Activated T-cell treated with anti-CD3 and anti-CD28 coated beads, Interleukin-2, amount 50 U/mL, for 4 hours (primary cell): Measurements from ENCODE around the gene INKA2. TPM values are rescaled to one million over a fixed set of nuclear protein-coding genes. Genes with fewer than 3 reads are reported as not detected.

Source experiments
- ATAC-seq, 2 donors: fragments of 200-7000 bp; cut with Tn5 transposase; one replicate each; pipeline ENCODE4 v1.10.0; 2021
- DNase-seq: peaks from one replicate; pipeline ENCODE4 v3.0.0-alpha.2; 2020
- H3K27me3 Mint-ChIP-seq: one replicate; pipeline ENCODE4 v1.8.0; 2021; ENCODE audit warnings: low read depth, mixed read lengths
- H3K36me3 Mint-ChIP-seq: one replicate; pipeline ENCODE4 v1.8.0; 2022; ENCODE audit warnings: mixed read lengths; ENCODE audit not compliant: insufficient read depth
- H3K4me1 Mint-ChIP-seq: one replicate; pipeline ENCODE4 v1.8.0; 2021; ENCODE audit warnings: low read depth, mixed read lengths
- H3K4me3 Mint-ChIP-seq: one replicate; pipeline ENCODE4 v1.8.0; 2021; ENCODE audit warnings: mild to moderate bottlenecking, moderate library complexity, mixed read lengths
- H3K9me3 Mint-ChIP-seq: one replicate; pipeline ENCODE4 v1.8.0; 2021; ENCODE audit warnings: mixed read lengths
- total RNA-seq, 3 donors: library from RNA; stranded (reverse); gene quantifications; one replicate each; pipeline ENCODE4 v1.2.1, GENCODE V29; 2021

The INKA2 gene
- total RNA-seq, result under 1 TPM; 0.25 to 0.82 (median 0.76) TPM

DNA sequence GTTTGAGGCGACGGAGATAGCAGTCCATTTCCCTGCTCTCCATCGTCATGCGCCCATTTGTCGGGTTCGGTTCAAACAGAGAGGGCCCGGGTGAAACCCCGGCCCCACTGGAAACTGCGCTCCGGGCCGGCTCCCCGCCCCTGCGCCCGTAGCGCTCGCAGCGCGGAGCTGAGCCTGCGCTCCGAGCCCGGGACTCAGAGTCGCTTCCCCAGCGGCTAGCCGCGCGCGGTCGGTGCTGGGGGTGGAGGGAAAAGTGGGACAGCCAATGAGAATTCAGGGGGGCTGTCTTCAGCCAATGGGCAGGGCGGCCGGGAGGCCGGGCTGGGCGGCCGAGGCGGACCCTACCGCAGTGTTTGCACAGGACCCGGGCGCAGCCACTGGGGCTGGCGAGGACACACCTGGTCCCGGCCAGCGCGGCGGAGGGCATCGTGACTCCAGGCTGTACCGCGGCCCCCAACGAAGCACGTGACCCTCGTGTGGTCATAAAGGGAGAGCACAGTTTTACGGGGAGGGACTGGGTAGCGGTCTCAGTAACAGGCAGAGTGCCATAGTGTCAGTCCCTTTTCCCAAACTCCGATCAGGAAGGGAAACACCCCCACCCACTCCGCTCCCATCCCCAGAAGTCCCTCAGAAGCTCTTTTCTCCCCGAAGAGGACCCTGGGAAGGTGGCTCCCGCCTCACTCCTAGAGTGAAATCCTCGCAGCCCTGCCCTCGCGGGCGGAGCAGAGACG is at the start of gene INKA2:
TSS of gene INKA2 (minus strand) at position 202 of the 731 bp plus-strand sequence. CDS start at position 49, 153 bp downstream.
- no peaks in the 10 kb centered on the region for H3K36me3 Mint-ChIP-seq
- peak; percentile 81 to 86 for ATAC-seq
- no peaks in the 10 kb centered on the region for H3K9me3 Mint-ChIP-seq

DNA sequence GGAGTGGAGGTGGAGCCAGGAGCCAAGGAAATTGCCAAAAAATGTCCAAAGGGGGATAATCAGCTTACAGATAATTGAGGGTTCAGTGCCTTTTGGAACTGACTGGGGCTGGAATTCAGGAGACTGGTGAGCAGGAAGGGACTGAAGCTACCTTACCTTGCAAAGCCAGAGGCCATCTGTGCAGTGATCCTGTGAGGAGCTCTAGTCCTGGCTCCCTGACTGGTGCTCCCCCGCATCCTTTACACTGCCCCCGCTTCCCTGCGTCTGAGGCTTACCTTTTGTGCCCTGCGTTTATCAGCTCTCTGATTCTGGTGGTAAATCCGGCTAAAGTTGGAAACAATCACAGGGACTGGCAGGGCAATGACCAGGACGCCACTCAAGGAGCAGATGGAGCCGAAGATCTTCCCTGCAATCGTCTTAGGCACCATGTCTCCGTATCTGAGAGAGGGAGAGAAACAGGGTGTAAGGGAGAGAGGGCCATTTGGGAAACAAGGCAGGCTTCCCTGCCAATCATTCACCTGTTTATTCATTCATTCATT is 47.5 kb upstream of the INKA2 start:
- H3K36me3 Mint-ChIP-seq, result peaks cover 4% of the 10 kb centered on the region
- H3K4me1 Mint-ChIP-seq, result no peaks in the 10 kb centered on the region
- ATAC-seq (no peak), DNase-seq (no peak)
- no peaks in the 10 kb centered on the region for H3K9me3 Mint-ChIP-seq
- no peak overlapping the region for H3K4me3 Mint-ChIP-seq
- peaks cover 12% of the 10 kb centered on the region for H3K27me3 Mint-ChIP-seq

More for the DNA sequence above, at the start of gene INKA2:
- Mint-ChIP-seq H3K4me3 (peak within 1 kb of the TSS; percentile 84), H3K27me3 (peaks cover 37% of the 10 kb centered on the region), H3K4me1 (peaks cover 17% of the 10 kb centered on the region)
- peak; percentile 53 for DNase-seq

DNA sequence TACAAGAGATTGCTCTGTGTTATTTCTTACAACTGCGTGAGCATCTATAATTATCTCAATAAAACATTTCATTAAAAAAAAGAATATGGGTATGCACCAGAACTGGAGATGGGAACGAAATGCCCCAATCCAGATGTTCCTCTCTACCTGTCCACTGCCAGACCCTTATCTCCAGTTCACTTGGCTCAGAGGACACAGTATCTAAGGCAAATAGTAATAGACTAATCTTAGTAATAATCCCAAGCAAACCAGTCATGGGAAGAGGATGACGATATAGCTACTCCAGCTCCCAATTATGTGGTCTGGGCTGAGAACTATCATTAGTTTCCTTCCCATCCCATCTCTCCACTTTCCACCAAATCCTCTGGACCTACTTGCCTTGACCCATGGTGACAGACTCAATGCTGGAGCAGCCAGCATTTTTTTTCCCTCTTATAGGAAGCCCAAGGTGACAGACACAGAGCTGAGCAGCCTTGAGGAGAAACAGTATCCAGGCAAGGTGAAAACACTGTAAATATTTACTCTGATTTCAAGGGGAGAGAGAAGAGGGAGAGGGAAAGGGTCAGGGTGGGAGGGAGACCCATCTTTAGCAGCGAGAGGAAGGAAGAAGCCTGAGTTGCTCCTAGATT is 45.2 kb upstream of the INKA2 start:
- H3K4me3 Mint-ChIP-seq, result no peak overlapping the region
- ATAC-seq (no peak), DNase-seq (no peak)
- H3K27me3 Mint-ChIP-seq, result peaks cover 10% of the 10 kb centered on the region
- H3K9me3 Mint-ChIP-seq, result no peaks in the 10 kb centered on the region
- H3K4me1 Mint-ChIP-seq, result no peaks in the 10 kb centered on the region
- H3K36me3 Mint-ChIP-seq, result peaks cover 4% of the 10 kb centered on the region

DNA sequence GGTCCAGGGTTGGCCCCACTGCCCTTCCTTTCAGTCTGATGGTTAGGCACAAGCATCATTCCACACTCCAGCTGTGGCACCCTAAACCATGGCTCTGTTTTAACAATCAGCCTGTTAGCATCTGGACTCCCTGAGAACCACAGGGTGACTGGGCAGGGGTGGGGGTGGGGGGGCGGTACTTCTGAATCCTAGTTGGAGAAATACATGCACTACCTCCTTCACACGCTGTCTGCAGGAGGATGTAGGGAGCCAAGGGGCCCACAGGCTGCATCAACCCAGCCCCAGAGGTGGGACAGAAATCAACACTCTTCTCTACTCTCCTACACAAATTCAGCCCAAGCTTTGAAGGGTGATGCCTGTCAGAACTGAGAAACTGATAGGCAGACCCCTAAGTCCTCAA is 40.4 kb upstream of the INKA2 start:
- no peaks in the 10 kb centered on the region for H3K4me1 Mint-ChIP-seq
- H3K36me3 Mint-ChIP-seq, result peaks cover 4% of the 10 kb centered on the region
- H3K9me3 Mint-ChIP-seq, result no peaks in the 10 kb centered on the region
- peaks cover 11% of the 10 kb centered on the region for H3K27me3 Mint-ChIP-seq
- H3K4me3 Mint-ChIP-seq, result no peak overlapping the region
- DNase-seq, result no peak
- no peak for ATAC-seq

DNA sequence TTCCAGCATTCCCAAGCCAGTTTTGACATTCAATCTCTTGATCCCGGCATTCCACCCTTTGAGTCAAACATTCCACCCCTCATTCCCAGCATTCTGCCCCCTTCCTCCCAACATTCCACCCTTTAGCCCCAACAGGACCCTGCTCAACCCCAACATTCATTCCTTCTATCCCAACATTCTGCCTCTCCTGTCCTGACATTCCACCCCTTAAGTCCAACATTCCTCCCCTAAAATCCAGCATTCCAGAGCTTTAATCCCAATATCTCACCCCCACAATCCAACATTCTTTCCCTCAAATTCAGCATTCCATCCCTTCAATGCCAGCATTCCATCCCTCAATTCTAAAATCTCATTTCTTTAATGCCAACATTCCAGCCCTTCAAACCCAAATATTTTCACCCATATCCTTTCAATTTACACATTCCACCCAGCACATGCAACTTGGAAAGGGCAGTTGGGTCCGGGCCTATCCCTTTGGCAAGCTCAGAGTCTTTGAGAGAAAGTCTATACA is 39.4 kb upstream of the INKA2 start:
- Mint-ChIP-seq H3K4me3 (no peak overlapping the region), H3K9me3 (no peaks in the 10 kb centered on the region), H3K36me3 (peaks cover 4% of the 10 kb centered on the region), H3K27me3 (peaks cover 9% of the 10 kb centered on the region), H3K4me1 (no peaks in the 10 kb centered on the region)
- ATAC-seq (no peak), DNase-seq (no peak)

DNA sequence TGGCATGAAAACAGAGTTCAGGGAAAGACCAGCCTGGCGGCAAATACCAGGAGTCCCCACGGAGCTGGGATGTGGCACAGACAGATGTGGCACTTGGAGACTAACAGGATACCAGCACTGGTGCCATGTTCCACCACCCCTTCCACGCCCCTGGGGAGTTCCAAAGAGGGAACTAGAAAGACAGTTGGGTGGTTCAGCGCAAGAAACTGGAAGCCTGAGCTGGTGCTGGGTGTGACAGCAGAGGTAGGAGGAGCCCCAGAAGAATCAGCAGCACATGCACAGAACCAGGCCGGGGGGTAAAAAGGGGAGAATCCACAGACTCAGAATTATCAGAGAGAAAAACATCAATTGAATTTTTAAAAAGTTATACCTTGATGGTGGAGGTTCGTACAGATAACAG is 38.9 kb upstream of the INKA2 start:
- Mint-ChIP-seq H3K36me3 (peaks cover 3% of the 10 kb centered on the region), H3K4me3 (no peak overlapping the region), H3K27me3 (peaks cover 6% of the 10 kb centered on the region), H3K4me1 (no peaks in the 10 kb centered on the region), H3K9me3 (no peaks in the 10 kb centered on the region)
- ATAC-seq (no peak), DNase-seq (no peak)

DNA sequence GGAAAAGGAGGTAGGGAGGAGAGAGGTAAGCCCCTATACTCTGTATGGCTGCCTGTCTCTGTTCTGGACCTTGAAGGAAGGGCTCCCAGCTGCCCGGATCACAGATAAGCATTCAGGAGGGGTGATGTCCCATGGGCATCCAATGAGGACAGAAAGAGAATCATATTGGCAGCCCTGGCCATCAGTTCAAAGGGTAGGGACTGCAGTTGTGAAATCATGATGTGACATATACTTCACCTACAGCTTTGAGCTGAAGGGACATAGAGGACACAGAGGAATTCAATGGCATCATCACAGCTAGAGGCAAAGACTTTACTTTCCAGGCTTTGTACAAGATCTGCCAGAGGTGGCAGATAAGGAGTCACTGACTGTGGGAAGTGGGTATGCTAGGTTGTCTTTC is 38.1 kb upstream of the INKA2 start:
- Mint-ChIP-seq H3K36me3 (no peaks in the 10 kb centered on the region), H3K9me3 (no peaks in the 10 kb centered on the region), H3K4me1 (no peaks in the 10 kb centered on the region), H3K27me3 (peaks cover 5% of the 10 kb centered on the region), H3K4me3 (no peak overlapping the region)
- ATAC-seq, result no peak
- DNase-seq, result no peak

DNA sequence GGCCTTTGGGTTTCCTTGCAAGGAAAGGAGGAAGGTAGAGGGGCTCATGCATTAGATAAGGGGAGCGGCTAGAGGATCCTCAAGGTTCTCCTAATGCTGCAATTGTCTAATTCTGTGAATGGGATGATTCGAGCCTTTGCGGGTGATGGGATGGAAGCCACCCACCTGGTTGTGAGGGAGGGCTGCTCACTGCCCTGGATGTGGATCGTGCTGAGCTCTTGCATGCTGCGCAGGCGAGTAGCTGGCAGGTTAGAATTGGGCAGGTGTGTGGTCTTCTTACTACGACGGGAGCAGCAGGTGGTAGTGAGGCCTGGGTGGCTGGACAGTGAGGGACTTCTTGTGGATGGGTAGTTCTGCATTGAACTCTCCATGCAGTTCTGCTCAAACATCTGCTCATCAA is 37.7 kb upstream of the INKA2 start:
- Mint-ChIP-seq H3K4me1 (no peaks in the 10 kb centered on the region), H3K27me3 (peaks cover 5% of the 10 kb centered on the region), H3K36me3 (no peaks in the 10 kb centered on the region), H3K4me3 (no peak overlapping the region), H3K9me3 (no peaks in the 10 kb centered on the region)
- DNase-seq (no peak), ATAC-seq (no peak)

DNA sequence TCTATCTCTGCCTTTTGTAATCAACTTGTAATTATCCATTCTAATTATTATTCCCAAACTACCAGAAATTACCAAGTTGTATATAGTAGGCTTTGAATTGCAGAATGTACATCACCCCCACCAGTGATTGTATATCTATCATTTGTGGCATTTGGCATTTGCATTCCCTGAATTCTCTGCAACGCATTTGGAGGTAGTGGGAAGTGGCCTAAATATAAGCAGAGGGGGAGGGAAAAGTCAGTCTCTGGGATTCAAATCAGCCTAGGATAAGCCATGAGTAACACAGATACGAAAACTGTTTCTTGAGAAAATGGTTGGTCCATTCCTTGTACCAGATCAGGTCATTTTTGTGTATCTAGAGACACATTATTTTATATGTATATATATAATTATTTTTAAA is 37.2 kb upstream of the INKA2 start:
- no peak for ATAC-seq
- Mint-ChIP-seq H3K27me3 (peaks cover 5% of the 10 kb centered on the region), H3K4me3 (no peak overlapping the region), H3K36me3 (no peaks in the 10 kb centered on the region), H3K4me1 (no peaks in the 10 kb centered on the region), H3K9me3 (no peaks in the 10 kb centered on the region)
- DNase-seq, result no peak

DNA sequence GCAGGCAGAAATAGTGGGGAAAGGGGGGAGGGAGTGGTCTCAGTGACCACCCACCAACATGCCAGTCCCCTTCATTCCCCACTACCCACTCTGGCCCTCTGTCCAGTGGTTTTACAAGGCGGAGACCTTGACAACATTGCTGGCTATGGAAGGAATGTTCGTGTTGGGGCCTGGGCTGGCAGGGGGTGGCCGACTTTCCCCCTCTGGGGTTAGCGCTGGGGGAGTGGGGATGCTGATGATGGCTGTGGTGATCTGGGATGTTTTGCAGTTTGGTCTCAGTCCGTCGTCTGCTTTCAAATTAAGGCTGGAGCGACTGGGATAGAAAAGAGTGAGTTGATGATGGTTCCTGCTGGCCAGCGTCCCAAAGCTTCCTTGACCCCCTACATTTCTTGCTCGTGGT is 36.8 kb upstream of the INKA2 start:
- DNase-seq, result no peak
- no peaks in the 10 kb centered on the region for H3K9me3 Mint-ChIP-seq
- ATAC-seq, result no peak
- no peak overlapping the region for H3K4me3 Mint-ChIP-seq
- no peaks in the 10 kb centered on the region for H3K4me1 Mint-ChIP-seq
- H3K36me3 Mint-ChIP-seq, result no peaks in the 10 kb centered on the region
- H3K27me3 Mint-ChIP-seq, result peaks cover 5% of the 10 kb centered on the region

DNA sequence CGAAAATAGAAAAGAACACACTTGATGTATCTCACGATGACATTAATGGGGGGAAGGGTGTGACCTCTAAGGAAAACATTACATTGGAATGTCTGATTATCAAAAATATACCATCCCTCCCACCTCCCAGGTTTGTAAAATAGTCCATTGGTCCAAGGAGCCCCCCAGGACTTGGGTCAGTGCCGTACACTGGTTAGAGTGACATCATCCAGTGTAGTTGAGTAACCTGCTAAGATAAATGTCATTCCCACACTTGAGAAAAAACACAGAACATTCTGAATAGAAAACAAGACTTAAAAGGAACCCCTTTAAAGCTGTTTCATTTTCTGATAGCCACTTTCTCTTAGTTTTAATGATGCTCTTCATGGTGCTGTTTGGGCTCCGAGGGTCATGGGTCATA is 31.7 kb upstream of the INKA2 start:
- ATAC-seq, result no peak
- peaks cover 3% of the 10 kb centered on the region for H3K4me1 Mint-ChIP-seq
- H3K27me3 Mint-ChIP-seq, result no peaks in the 10 kb centered on the region
- peaks cover 9% of the 10 kb centered on the region for H3K36me3 Mint-ChIP-seq
- DNase-seq, result no peak
- no peaks in the 10 kb centered on the region for H3K9me3 Mint-ChIP-seq
- H3K4me3 Mint-ChIP-seq, result no peak overlapping the region

DNA sequence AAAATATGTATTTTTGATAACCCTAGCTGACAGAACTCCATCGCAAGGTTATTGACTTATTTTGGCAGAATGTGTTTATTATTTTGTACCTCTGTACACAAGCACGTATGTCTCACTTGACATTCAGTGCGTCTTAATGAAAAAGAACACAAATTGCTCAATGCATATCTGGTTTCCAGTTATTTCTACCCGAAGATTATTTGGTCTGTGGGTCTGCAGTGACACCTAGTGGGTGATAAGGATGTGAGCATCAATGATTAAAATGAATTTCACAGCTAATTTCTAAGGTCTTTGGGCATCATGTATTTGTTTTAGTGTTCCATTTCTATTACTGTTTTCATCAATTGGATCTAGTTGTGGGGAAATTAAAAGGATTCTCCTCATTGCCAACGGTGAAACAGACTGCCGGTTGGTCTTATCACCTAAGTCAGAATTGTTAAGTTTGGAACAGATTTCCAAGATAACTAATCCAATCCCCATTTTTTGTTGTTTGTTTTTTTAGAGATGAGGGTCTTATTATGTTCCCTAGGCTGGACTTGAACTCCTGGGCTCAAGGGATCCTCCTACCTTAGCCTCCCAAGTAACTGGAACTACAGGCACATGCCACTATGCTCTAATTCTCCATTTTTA is 30.4 kb upstream of the INKA2 start:
- ATAC-seq, result peak; percentile 50 to 60
- no peaks in the 10 kb centered on the region for H3K9me3 Mint-ChIP-seq

DNA sequence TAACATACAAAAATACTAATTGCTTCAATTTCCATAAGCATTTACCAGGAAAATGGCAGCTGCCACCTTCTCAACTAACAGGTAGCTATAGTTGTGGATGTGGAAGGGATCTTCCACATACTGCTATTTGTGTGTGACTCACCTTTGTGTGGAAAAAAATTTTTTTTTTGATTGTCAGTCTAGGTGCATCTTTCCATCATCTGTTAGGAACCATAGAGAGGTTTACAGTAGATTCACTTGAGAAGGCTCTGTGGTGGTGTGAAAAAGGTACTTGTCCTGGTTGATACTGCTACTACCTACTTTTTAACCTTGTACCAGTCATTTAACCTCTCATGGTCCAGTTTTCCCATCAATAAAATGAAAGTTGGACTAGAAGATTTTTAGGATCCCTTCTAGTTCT is 29.4 kb upstream of the INKA2 start:
- H3K36me3 Mint-ChIP-seq, result peaks cover 20% of the 10 kb centered on the region
- H3K27me3 Mint-ChIP-seq, result no peaks in the 10 kb centered on the region
- no peak overlapping the region for H3K4me3 Mint-ChIP-seq
- peaks cover 3% of the 10 kb centered on the region for H3K4me1 Mint-ChIP-seq
- DNase-seq, result no peak
- no peak for ATAC-seq
- H3K9me3 Mint-ChIP-seq, result no peaks in the 10 kb centered on the region

More for the DNA sequence above, 30.4 kb upstream of the INKA2 start:
- peaks cover 16% of the 10 kb centered on the region for H3K36me3 Mint-ChIP-seq
- H3K4me1 Mint-ChIP-seq, result peaks cover 3% of the 10 kb centered on the region
- H3K27me3 Mint-ChIP-seq, result no peaks in the 10 kb centered on the region
- peak; percentile 32 for DNase-seq
- no peak overlapping the region for H3K4me3 Mint-ChIP-seq

DNA sequence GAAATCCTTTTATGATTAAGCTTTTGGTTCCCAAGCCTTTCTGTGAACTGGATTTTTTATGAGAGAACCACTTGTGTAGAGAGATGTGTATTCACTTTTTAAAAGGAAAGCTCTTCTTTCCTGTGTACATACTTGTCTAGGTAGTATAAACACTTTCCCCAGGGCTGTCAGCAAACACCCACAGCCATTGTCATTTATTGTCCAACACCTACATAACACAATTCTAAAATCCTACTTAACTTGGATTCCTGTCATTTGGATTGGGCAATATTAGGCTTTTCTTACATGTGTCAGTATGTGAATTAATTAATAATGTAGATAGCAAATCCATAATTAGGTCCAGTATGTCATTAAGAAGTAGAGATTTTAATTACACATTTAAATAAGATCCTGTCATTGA is 28.8 kb upstream of the INKA2 start:
- H3K36me3 Mint-ChIP-seq, result peaks cover 20% of the 10 kb centered on the region
- no peak for ATAC-seq

More for the DNA sequence above, 28.8 kb upstream of the INKA2 start:
- DNase-seq, result no peak
- no peaks in the 10 kb centered on the region for H3K9me3 Mint-ChIP-seq
- H3K4me3 Mint-ChIP-seq, result no peak overlapping the region
- peaks cover 3% of the 10 kb centered on the region for H3K4me1 Mint-ChIP-seq
- no peaks in the 10 kb centered on the region for H3K27me3 Mint-ChIP-seq
